HepG2 (cell line): ENCODE measurements around the gene AFAP1. TPM values are rescaled to one million over a fixed set of nuclear protein-coding genes. Genes with fewer than 3 reads are reported as not detected.

ENCODE experiments used
- ATAC-seq: fragments of 200-7000 bp; cut with Tn5 transposase; 3 replicates; pipeline ENCODE4 v1.9.1; 2020; ENCODE audit warnings: mild to moderate bottlenecking, moderate library complexity
- BruUV-seq: library from RNA; stranded (reverse); fragments of 400-500 nt; replicated peaks from 2 replicates; lab custom pipeline; 2021; lab: Mats Ljungman, UMichigan
- CTCF ChIA-PET: fragments of 300-600 bp; formaldehyde crosslinking; extraction: SDS; loops from one replicate; lab custom pipeline; 2021; ENCODE audit warnings: low total read pairs, inconsistent platforms, low intra/inter-chr PET ratio; lab: Yijun Ruan, JAX
- POLR2A ChIA-PET: fragments of 350-600 bp; sonication (Branson Sonifier 250); formaldehyde crosslinking; loops from one replicate; lab custom pipeline; 2020; ENCODE audit warnings: antibody characterized with exemption, inconsistent platforms; lab: Yijun Ruan, JAX
- DNase-seq: peaks from one replicate; pipeline ENCODE4 v3.0.0-alpha.2; 2015; ENCODE audit warnings: low spot score
- FAIRE-seq: peaks from 3 replicates; lab custom pipeline; 2011; peaks lifted over from hg19 to GRCh38; lab: Jason Lieb, UNC
- H2AFZ ChIP-seq: one replicate; pipeline ENCODE4 v1.6.1; 2011; ENCODE audit warnings: low read length, inconsistent platforms
- H3K27ac ChIP-seq: fragments of 300-600 bp; 3 replicates; pipeline ENCODE4 v1.8.0; 2011; ENCODE audit warnings: mixed run types, mild to moderate bottlenecking, mixed read lengths, low read length, inconsistent platforms; ENCODE audit not compliant: insufficient read depth; ENCODE audit errors: extremely low read length
- H3K27me3 ChIP-seq, 2 experiments: fragments of 200-600 bp in 1 of 2; 2 replicates in 1 of 2; 3 replicates in 1 of 2; pipeline versions ENCODE4 v1.6.0 to v1.8.0; 2011; ENCODE audit warnings: low read length in 2 of 2, mild to moderate bottlenecking in 2 of 2, moderate library complexity in 2 of 2, inconsistent platforms in 1 of 2; ENCODE audit not compliant: insufficient read depth in 2 of 2, control insufficient read depth in 1 of 2
- H3K36me3 ChIP-seq, 2 experiments: fragments of 200-600 bp in 1 of 2; replicated peaks in 1 of 2; 2 replicates in 1 of 2; 3 replicates in 1 of 2; pipeline versions ENCODE4 v1.5.1 to v1.8.0; 2011; ENCODE audit warnings: low read length in 2 of 2, inconsistent platforms in 1 of 2; ENCODE audit not compliant: insufficient read depth in 2 of 2, control insufficient read depth in 1 of 2
- H3K4me1 ChIP-seq: 2 replicates; pipeline ENCODE4 v1.5.1; 2012; ENCODE audit warnings: low read length, inconsistent platforms; ENCODE audit not compliant: insufficient read depth
- H3K4me2 ChIP-seq: 2 replicates; pipeline ENCODE4 v1.6.0; 2011; ENCODE audit warnings: low read depth, low read length, inconsistent platforms
- H3K4me3 ChIP-seq, 3 experiments: fragments of 200-600 bp in 1 of 3; sonication (generic), shearing (Covaris generic) in 1 of 3; replicated peaks in 1 of 3; 2 replicates each; pipeline ENCODE4 v1.5.1; 2011 to 2016; ENCODE audit warnings: low read length in 3 of 3, inconsistent platforms in 2 of 3, low read depth in 2 of 3, mild to moderate bottlenecking in 2 of 3, control low read depth in 1 of 3, mixed read lengths in 1 of 3; ENCODE audit not compliant: insufficient read depth in 1 of 3
- H3K79me2 ChIP-seq: one replicate; pipeline ENCODE4 v1.6.1; 2011; ENCODE audit warnings: low read length, inconsistent platforms; ENCODE audit not compliant: insufficient read depth
- H3K9ac ChIP-seq: 2 replicates; pipeline ENCODE4 v1.6.0; 2011; ENCODE audit warnings: mild to moderate bottlenecking, low read depth, low read length, inconsistent platforms; ENCODE audit not compliant: insufficient read depth
- H3K9me3 ChIP-seq: 2 replicates; pipeline ENCODE4 v1.5.1; 2012; ENCODE audit warnings: mild to moderate bottlenecking, low read length
- H4K20me1 ChIP-seq: 2 replicates; pipeline ENCODE4 v1.6.0; 2011; ENCODE audit warnings: inconsistent platforms, mild to moderate bottlenecking, low read length, moderate library complexity; ENCODE audit not compliant: insufficient read depth
- DNMT3B ChIP-seq: conservative IDR thresholded peaks from 2 replicates; pipeline ENCODE4 v1.6.1; 2016; ENCODE audit warnings: missing biosample characterization, control low read depth
- FOXJ3 ChIP-seq: sonication (generic); formaldehyde crosslinking; IDR thresholded peaks from 2 replicates; pipeline ENCODE4 v1.4.0; 2020; ENCODE audit warnings: missing genetic modification reagents, mild to moderate bottlenecking, borderline replicate concordance
- MED1 ChIP-seq: sonication (generic); formaldehyde crosslinking; IDR thresholded peaks from 2 replicates; pipeline ENCODE4 v1.4.0; 2020; ENCODE audit warnings: missing genetic modification reagents
- WGBS: methylation state at CpG from one replicate; pipeline ENCODE4 v1.1.6; 2017; ENCODE audit warnings: low lambda C conversion rate; 5-methylcytosine and 5-hydroxymethylcytosine counted together
- in situ Hi-C: cut with HindIII; loops from 2 replicates; pipeline ENCODE4 v1.10.0; 2017; ENCODE audit warnings: low pct_unique_long_range_greater_than_20kb; ENCODE audit not compliant: extremely low pct_ligation_motif_present
- intact Hi-C: fragments of 100-400 bp; cut with micrococcal nuclease; formaldehyde crosslinking; loops from one replicate; pipeline ENCODE4 v1.10.0; 2022; ENCODE audit not compliant: unreplicated experiment
- polyA plus RNA-seq, 8 experiments: library from polyadenylated mRNA; depleted of rRNA in 3 of 8; stranded (reverse) in 7 of 8; unstranded in 1 of 8; fragments of >200 nt; fragmentation: Illumina TruSeq in 4 of 8; extraction: Trizol in 4 of 8; gene quantifications; 2 replicates each; pipeline versions ENCODE4 v1.2.1 to v1.2.3, GENCODE V29; 2011 to 2016; ENCODE audit warnings: low read depth in 4 of 8, missing spikeins in 1 of 8, mixed read lengths in 1 of 8; ENCODE audit not compliant: insufficient read depth in 1 of 8
- total RNA-seq, 5 experiments: library from RNA; depleted of rRNA; stranded (reverse); fragments of >200 nt; fragmentation: Illumina TruSeq; extraction: Trizol; gene quantifications; 2 replicates each; pipeline ENCODE4 v1.2.3, GENCODE V29; 2016; ENCODE audit warnings: low read depth in 1 of 5
- TF ChIP-seq, protein P1 (sequence below): sonication (generic); formaldehyde crosslinking; IDR thresholded peaks from 2 replicates; pipeline ENCODE4 v1.4.0; 2020; ENCODE audit warnings: low read depth, missing genetic modification reagents

Gene AFAP1
- total and polyA plus RNA-seq, 2 of the 13 experiments (the other 11 are each of a cell fraction or from before 2014, with no cell fraction given), result 2.5 TPM

DNA sequence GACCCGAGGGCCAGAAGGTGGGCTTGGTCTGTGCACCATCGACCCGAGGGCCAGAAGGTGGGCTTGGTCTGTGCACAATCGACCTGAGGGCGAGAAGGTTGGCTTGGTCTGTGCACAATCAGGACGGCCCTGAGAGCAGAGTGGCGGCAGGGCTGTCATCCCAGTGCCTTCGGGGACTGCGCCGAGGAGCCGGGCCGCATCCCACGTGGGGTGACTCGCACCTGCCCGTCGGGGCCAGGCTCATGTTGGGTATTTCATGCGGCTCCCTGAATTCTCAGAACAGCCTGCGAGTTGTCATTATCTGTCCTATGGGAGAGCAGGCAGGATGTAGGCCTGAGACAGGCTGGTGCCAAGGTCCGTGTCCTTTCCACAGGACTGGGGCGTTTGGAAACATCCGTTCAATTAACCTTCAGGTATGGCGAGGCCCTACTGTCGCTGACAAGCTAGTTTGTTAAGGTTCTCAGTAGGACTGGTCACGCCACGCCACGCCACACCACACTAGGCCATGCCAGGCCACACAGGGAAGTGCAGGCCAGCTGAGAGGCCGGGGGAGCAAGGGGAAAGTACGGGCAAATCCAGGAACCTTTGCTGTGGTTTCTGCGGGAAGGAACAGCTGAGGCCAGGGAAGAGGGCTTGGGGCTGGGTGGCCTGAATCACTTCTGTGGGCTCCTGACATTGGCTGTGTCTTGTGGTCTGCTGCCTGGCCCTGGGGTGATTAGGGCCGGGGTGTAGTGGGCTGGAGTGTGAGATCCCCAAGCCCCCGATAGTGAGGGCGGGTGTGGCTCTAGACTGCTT is 182.9 kb downstream of the AFAP1 start:
- ATAC-seq (no peak), DNase-seq (no peak), FAIRE-seq (no peak)
- Histone ChIP-seq H3K27ac (no peak overlapping the region), H3K4me2 (no peak overlapping the region), H2AFZ (no peak overlapping the region), H3K4me3 (no peak overlapping the region), H3K9ac (no peak overlapping the region), H3K36me3 (peaks cover 0 to 4% of the 10 kb centered on the region in 2 experiments; a peak in 1 of 5 replicates), H4K20me1 (no peaks in the 10 kb centered on the region), H3K4me1 (peaks cover 29% of the 10 kb centered on the region), H3K9me3 (no peaks in the 10 kb centered on the region), H3K27me3 (no peaks in the 10 kb centered on the region), H3K79me2 (no peaks in the 10 kb centered on the region)
- in situ Hi-C loops, result no loop called here
- WGBS, result 92% methylated on average over 13 of the region's 32 CpGs
- ChIA-PET POLR2A (no interaction called here), CTCF (no interaction called here)
- TF ChIP-seq, protein P1, sequence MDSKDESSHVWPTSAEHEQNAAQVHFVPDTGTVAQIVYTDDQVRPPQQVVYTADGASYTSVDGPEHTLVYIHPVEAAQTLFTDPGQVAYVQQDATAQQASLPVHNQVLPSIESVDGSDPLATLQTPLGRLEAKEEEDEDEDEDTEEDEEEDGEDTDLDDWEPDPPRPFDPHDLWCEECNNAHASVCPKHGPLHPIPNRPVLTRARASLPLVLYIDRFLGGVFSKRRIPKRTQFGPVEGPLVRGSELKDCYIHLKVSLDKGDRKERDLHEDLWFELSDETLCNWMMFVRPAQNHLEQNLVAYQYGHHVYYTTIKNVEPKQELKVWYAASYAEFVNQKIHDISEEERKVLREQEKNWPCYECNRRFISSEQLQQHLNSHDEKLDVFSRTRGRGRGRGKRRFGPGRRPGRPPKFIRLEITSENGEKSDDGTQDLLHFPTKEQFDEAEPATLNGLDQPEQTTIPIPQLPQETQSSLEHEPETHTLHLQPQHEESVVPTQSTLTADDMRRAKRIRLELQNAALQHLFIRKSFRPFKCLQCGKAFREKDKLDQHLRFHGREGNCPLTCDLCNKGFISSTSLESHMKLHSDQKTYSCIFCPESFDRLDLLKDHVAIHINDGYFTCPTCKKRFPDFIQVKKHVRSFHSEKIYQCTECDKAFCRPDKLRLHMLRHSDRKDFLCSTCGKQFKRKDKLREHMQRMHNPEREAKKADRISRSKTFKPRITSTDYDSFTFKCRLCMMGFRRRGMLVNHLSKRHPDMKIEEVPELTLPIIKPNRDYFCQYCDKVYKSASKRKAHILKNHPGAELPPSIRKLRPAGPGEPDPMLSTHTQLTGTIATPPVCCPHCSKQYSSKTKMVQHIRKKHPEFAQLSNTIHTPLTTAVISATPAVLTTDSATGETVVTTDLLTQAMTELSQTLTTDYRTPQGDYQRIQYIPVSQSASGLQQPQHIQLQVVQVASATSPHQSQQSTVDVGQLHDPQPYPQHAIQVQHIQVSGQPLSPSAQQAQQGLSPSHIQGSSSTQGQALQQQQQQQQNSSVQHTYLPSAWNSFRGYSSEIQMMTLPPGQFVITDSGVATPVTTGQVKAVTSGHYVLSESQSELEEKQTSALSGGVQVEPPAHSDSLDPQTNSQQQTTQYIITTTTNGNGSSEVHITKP (CRISPR knock-in tag), result no peak
- TF ChIP-seq DNMT3B (CRISPR knock-in tag), result no peak
- TF ChIP-seq MED1, result no peak
- TF ChIP-seq FOXJ3 (CRISPR knock-in tag), result no peak
- BruUV-seq, result no TSS peak
- intact Hi-C loops, result no loop called here
